HG03354 (cell line): ENCODE data around the gene TOR1A.

Experiments used
- ATAC-seq: cut with Tn5 transposase; IDR thresholded peaks from one replicate; pipeline ENCODE4 v1.9.1; 2021; ENCODE audit warnings: mild to moderate bottlenecking; ENCODE audit not compliant: unreplicated experiment, poor library complexity, severe bottlenecking

Gene TOR1A

DNA sequence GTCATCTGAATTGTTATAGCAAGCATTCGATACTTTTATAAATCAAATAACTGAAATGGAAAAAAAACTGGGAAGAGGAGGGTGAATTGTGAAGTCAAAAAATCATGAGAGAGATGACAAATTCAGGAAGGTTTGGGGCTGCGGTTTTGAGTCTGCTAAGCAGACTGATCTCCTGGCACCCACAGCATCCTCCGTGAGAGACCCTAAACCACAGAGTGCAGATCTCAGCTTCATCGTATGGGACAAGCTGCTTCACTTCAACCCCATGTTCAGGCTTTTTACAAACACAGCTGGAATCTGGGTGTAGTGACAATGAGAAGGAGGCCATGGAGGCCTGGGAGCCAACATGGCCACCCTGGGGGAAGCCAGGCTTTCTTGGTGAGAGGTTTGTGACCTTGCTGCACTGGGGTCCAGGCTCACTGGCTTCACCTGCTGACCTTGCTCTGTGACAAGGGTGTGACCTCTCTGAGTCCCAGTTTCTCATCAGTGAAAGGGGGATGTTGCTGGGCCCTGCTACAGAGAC lies 30.7 kb upstream of the TOR1A start:
- no peak for ATAC-seq

DNA sequence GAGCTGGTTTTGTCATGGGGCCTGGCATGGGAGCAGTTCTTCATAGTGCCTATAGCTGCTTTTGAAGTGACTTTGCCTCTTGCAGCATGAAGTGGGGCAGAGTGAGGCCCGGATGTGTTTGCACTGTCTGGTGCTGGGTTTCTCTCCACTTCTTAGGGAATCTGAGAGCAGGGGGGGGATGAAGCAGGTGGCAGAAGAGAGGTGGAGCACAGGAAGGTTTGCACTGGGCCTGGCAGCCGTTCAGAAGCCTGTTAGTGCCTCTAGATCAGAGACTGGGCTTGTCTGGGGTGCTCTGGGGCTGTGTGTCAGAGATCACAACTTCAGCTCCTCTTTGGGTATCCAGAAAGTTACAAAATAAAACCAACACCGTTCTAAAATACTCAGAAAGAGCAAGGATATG lies 29.7 kb upstream of the TOR1A start:
- no peak for ATAC-seq

DNA sequence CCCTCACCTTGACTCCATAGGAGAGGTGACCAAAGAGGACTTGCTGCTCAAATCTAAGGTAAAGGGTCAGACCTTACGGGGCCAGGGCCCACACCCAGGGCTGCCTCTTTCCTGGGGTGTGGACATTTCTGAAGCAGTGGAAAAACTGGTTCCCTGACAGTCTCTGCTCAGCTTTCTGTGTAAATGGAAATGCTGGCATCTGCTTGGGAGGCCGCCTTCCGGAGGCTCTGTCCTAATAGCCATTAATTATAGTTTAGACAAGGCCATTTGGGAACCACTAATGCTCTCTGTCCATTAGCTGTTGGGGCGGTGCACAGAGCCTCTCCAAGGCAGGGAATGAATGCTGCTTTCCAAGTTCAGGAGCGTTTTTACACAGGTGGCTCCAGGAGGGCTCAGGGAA lies 28.6 kb upstream of the TOR1A start:
- ATAC-seq, result no peak

DNA sequence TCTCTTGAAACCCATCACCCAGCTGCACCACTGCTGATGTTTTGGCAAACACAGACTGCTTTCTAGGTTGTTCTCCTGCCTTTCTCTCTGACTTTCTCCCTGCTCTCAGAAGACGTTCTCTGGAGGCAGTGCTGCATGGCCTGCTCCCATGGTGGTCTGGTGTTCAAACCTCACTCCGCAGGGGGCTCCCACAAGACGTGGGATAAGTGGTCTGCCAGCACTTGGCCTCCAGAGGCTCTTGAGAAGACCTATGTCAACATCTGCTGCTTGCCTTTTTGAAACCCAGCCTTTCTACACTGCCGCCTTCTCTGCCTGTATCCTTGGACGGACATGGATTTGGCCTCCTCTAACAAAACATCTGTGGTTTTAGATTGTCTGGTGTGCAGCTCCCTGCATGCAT lies 27.9 kb upstream of the TOR1A start:
- no peak for ATAC-seq

DNA sequence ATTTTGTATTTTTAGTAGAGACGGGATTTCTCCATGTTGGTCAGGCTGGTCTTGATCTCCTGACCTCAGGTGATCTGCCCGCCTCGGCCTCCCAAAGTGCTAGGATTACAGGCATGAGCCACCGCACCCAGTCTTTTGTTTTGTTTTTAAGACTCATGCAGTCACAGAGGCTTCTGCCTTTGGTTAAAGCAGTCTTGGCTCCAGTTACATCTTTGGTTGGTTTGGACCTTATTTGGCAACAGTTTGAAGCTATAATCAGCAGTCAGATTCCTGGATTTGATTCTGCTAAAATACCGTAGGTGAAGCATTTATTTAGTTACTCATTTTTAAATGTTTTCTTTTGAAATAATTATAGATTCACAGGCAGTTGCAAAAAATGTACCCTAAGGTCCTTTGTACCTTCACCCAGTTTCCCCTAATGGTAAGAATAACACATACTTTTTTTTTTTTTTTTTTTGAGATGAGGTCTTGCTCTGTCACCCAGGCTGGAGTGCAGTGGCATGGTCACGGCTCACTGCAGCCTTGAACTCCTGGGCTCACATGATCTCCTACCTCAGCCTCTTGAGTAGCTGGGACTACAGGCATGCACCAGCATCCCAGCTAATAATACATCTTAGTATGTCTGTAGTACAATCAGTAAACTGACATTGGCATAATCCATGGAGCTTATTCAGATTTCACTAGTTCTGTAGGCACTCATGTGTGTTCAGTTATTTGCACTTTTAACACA lies 27.1 kb upstream of the TOR1A start:
- no peak for ATAC-seq

DNA sequence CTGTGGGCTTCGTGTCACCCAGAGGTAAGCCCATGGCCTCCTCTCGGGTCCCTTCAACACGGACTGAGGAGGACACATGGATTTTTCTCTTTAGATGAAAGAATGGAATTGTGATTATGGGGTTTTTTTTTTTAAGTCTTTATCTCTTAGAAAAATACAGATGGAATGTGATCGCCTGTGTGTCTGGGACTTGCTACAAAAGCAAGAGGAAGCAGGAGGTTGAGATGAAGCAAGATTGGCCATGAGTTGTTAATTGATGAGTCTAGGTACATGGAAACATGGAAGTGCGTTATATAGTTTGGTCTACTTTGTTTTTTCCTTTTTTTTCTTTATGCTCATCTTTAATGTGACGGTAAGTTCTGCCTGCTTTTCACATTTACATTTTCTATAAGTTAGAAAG lies 26.0 kb upstream of the TOR1A start:
- no peak for ATAC-seq

DNA sequence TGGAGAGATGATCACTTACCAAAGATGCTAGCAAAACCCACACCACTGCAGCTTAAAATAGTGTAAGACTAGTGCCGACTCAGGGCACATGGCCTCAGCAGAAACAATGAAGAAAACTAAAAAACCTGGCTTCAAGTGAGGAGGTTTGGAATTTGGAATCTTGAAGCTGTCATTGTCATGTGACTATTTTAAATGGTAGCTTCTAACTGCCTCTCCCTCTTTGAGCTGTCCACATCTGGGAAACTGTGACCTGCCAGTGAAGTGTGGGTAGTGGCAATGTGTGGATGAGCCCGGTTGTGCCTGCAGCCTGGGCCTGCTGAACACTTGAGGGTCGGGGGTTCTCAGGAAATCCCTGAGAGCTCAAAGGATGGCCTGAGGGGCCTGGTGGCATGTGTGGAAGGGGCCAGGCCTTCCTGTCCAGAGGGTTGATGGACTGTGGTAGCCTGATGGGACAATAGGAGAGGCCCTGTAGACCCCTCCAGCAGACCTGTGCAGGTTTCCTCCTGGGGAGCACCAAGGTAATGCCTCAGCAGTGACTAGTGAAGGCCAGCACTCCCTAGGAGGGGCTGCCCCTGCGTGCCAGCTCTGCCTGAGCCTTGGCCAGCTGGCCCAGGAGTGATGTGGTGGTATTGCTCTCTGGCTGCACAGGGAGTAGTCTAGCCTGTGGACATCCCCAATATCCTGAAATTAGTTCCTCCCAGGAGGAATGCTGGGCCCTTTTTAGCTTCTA lies 24.9 kb upstream of the TOR1A start:
- ATAC-seq, result no peak

DNA sequence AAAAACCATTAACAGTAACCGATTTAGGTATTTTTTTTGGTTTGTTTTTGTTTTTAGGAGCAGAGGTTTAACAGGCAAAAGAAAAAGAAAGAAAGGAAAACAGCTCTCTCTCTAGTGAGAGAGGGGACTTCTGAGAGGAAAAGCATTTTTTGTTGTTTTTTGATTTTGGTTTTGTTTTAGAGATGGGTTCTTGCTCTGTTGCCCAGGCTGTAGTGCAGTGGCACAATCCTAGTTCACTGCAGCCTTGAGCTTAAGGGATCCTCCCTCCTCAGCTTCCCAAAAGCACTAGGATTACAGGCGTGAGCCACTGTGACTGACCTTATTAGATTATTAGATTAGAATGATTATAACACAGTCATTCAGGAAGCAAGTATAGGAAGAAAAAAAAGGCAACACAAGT lies 21.4 kb upstream of the TOR1A start:
- ATAC-seq, result no peak

DNA sequence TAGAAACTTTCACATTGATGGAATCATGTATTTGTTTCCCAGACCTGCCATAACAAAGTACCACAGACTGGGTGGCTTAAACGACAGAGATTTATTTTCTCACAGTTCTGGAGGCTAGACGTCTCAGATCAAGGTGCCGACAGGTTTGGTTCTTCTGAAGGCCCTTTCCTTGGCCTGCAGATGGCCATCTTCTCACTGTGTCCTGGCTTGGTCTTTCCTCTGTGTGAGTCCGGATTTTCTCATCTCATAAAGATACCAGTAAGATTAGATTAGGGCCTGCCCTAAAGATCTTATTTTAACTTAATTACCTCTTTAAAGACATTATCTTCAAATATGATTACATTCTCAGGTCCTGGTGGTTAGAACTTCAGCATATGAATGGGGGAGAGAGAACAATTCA lies 17.1 kb upstream of the TOR1A start:
- no peak for ATAC-seq

DNA sequence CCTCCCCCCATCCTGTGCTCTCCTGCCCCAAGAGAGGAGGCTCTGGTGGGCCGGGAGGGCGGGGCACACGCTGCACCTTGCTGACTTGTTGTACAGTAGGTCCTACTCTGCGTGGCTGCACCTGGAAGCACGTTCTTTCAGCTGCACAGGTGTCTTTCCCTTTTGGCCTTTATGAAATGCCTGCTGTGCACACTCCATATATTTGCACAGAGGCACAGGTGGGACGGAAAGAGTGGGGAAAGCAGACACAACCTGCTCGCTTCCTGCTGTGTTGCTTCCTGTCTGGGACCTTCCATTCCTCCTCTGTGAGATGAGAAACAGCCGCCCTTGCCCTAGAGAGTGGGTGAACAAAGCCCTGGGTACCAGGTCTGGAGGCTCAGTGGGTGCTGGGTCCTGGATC lies 16.1 kb upstream of the TOR1A start:
- no peak for ATAC-seq

DNA sequence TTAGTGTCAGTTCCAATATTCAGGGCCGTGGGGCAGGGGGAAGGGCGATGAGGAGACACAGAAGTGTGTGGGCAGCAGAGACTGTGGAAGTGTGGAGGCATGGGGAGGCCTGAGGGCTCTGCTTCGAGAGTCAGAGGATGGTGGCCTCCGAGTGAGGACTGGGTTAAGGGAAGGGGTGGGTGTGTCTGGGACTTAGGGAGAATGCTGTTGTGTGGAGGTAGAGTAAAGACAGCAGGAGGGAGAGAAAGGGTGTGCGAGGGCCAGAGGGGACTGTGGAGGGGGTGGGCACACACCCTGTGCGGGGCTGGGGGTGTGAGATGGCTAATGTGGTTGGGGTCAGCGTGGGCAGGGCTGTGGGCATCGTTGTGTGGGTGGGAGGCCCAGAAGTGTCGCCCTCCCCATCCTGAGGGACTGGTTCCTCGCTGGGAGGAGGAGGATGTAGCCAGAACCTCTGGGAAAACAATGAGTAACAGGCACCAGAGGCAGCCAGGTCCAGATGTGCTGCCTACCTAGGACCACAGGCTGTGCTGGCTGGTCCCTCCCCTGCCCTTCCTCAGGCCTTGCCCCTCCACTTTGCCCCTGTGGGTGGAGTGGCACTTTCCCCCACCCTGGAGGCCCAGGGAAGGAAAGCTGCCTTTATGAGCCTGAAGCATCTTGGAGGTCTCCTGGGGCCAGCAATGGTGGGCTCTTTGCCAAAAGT lies 15.5 kb upstream of the TOR1A start:
- no peak for ATAC-seq

DNA sequence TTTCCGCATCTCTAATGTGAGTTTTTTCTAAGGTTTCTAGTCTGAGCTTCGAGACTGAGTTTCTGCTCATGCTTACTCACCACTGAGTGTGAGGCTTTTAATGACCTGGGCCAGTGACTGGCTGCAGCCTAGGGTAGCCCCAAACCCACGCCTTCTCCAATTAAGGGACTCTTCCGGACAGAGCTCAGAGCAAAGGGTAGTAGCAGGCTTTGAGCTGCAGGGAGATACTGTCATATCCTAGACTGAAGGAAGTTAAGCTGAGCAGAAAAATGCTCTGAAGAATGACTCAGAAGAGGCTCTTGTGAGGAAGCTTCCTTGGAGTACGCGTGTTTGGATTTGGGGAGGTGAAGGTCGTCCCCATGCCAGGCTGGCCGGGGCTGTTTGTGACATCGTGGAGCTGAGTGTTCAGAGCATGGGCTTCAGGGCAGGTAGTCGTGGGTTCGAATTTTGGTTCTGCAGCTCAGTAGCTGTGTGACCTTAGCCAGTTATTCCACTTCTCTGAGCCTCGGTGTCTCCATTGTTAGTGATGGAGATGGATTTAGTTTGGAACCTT lies 14.8 kb upstream of the TOR1A start:
- no peak for ATAC-seq

DNA sequence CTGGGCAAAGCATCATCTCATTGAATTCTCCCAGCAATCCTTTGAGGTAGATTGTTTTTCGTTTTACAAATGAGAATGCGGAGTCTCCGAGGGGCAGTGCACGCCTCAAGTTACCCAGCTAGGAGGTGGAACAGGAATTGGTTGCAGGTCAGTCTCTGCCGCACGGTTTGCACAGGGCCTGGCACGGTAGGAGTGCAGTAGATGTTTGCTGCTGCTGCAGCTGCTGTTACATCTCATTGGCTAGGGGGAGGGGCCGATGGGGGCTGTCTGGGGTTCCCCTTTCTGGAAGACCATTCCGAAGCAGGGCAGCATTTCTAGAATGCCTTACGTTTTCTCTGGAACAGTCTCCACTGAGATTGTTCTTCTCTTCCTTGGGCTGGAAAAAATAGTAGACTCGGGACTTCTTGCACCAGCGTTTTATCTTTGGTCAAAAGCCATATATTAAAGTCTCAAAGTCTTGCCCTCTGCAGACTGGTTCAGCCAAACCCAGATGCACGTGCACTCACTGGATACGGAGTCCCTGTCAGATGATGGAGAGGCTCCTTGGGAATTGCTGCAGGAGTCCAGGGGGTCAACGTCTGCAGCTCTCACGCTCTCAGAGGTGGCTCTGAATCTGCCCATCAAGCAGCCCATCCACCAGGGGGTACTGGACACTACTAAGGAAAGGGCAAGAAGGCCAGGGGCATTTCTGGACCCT lies 12.5 kb upstream of the TOR1A start:
- no peak for ATAC-seq

DNA sequence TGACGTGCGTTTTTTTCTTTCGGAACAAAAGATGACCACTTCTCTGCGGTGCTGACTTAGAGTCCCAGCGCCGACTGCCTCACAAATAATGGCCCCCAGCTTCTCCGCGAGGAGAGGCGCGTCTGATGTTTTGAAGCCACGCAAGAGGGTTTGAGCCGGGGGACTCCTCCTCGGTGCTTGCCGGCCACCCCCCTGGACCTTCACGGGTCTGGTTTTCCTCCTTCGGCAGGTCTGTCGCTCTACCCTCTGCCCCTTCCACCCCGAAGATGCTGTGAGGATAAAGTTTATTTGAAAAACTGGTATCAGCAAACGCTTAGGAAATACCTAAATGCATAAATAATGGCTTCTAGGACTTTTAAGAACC lies 11.9 kb upstream of the TOR1A start:
- no peak for ATAC-seq

DNA sequence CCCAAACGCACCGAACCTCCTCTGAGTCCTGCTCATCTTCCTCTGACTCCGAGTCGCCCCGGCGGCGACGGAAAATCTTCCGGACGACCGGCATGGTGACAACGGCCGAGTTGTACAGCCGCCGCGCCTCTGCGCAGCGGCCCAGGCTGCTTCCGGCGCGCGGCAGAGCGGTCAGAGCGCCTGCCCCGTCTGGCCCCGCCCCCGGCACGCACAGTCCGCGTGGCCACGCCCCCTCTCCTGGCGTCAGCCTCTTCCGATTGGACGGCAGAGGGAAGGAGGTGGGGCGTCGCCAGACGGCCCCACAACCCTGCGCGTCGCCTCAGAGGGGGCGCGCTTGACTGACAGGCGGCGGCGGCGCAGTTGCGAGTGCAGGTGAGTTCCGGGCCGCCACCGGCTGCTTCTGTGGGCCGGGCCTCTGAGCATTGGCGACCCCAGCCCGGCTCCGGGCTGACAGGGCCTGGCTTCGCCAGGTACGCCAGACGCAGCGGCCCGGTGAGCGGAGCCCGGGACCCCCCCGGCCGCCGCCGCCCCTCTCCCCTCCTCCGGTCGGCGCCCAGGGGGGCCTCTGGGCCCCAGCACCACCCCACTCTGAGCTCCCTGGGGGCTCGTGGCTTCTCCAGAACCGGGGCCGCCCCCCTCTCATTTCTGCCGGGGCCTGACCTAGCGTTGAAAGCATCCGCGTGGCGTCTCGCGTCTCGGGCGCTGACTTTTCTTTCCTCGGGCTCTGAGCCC lies 11.4 kb upstream of the TOR1A start, which contains the start of the genes C9orf78 and USP20:
Gene C9orf78 (minus strand): TSS at position 148 of the 732 bp plus-strand sequence. CDS start 54 bp downstream, at position 94.
Gene USP20 (plus strand): TSS at position 331 of the 732 bp plus-strand sequence. CDS start 17,098 bp downstream, outside the sequence.
- peak; percentile 92 for ATAC-seq

DNA sequence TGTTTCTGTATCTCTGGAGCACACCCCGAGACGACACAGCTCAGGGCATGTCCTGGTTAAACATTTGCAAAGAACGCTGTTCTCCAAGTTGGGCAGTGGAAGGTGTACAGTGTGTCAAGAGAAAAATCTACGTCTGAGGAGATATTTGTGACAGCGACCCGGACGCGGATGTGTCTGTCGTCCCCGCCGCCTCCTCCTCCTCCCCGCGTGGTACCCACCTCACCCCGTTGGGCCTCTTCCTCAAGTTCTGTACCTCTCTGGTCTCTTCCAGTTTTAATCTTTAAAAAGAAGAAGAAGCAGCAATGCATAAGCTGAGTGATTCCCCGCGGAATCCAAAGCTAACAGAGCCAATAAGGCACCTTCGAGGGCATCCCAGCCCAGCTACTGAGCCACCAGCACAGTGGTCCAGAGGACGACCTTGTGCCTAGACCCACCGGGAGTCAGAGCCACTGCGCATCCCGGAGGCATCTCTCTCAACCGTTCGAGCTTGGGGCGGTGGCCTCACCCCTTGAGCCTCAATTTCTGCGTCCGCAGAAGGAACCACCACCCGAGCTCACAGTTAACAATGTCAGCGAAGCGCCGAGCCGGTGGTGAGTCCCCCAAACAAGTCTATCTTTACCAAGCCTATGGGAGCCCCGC lies 10.7 kb upstream of the TOR1A start:
- ATAC-seq, result peak; percentile 27

DNA sequence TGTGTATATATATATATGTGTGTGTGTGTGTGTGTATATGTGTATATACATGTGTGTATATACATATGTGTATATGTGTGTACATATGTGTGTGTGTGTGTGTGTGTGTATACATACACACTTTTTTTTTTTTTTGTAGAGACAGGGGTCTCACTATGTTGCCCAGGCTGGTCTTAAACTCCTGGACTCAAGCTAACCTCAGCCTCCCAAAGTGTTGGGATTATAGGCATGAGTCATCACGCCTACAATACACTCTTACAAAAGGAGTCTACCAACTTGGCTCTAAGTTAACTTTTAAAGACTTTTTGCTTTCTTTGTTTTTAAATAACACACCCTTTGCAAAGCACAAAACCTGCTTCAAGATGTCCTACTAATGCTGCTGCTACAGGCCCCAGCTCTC lies 9.0 kb upstream of the TOR1A start:
- ATAC-seq, result no peak

DNA sequence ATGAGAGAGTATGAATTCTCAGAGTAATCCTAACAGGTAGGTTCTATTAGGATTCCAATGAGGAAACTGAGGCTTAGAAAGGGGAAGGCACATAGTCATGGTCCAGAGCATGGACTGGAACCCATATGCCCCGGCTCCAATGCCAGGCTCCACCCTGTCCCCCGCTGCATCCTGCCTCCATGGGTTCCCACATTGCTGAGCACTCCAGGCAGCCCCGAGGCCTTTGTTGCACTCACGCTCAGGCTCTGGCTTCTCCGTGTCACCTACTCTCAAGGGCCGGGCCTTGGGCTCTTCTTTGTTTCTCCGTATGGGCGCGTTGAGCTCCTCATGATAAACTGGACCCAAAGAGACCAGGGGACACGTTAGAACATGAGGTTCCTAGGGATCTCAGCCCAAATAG lies 5.0 kb upstream of the TOR1A start:
- ATAC-seq, result no peak

DNA sequence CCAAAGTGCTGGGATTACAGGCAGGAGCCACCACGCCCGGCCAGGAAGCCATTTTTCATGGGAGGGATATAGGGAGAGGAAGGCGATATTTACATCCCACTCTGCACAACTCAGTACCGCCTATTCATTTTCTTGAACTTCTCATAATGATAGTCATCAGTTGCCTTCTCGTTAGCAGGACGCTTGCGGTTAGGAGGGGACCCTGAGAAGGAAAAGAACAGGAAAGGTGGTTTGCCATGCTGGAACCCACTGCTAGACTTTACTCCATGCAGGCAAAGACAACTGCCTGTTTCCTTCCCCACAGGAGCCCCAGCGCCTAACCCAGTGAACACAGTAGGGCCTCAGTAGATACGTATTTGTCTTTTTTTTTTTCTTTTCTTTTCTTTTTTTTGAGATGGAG lies 4.1 kb upstream of the TOR1A start:
- no peak for ATAC-seq
